ENCODE measurements around the gene DAAM2. TPM values are rescaled to one million over a fixed set of nuclear protein-coding genes. Genes with fewer than 3 reads are reported as not detected.

The DAAM2 gene
- total RNA-seq, 2 experiments from 2014 or later: not detected

DNA sequence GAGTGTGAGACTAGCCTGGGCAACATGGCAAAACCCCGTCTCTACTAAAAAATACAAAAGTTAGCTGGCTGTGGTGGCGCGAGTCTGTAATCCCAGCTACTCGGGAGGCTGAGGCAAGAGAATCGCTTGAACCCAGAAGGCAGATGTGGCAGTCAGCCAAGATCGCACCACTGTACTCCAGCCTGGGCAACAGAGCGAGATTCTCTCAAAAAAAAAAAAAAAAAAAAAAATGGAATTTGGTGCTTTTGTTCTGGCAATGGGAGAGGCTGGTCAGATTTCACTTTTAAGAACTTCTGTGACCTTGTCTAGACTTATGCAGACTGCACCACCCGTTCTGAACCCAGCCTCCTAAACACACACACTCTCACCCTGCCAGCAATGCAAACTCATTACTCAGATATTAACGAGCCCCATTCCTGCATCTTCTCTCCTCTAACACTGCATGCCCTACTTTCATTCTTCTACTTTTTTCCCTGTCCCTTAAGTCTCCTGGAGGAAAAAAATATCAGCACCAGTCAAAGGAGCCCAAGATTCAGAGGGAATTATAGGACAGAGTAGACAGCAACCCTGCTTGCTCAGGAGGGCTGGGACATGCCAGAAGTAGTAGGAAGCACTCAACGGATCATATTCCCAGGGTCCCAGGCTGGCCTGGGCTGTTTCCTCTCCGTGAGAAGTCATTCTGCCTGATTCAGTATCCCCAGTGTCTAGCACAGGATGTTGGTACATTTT lies 137.7 kb downstream of the DAAM2 start:
- ATAC-seq (ENCODE audit: poor library complexity): no peak
- CTCF ChIA-PET: no interaction called here

DNA sequence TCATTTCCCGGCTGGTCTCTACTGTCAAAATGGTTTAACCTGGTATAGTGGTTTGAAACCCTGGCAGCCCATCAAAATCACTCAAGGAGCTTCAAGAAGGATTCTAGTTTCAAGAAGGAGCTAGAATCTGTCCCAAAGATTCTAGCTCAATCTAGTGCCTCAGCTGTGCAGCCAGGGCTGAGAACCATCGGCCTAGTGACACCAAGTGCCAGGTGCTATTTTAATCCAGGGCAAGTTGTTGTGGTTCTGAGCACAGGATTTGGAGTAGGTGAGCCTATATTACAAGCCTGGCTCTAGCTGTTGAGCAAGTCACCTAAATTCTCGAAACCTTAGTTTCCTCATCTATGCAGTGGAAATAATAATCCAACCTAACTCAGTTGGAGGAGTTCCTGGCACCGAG lies 138.4 kb downstream of the DAAM2 start:
- TF ChIP-seq CTCF (IDR thresholded peaks at IDR 0.05): no peak
- intact Hi-C loops (cut with DNase I, micrococcal nuclease): no loop called here
- no peak overlapping the region for H3K27ac ChIP-seq (ENCODE audit: low read depth in 1 of 2, low read length in 2 of 2)

More for the DNA sequence above, 137.7 kb downstream of the DAAM2 start:
- no peak for TF ChIP-seq CTCF (IDR thresholded peaks at IDR 0.05)
- Histone ChIP-seq H3K9me3 (ENCODE audit: control insufficient read depth in 1 of 2, insufficient read depth in 1 of 2, low read length in 2 of 2) (peaks cover 0 to 22% of the 10 kb centered on the region in 2 experiments), H3K27me3 (ENCODE audit: control insufficient read depth in 1 of 2, insufficient read depth in 2 of 2, low read length in 2 of 2) (no peaks in the 10 kb centered on the region), H3K36me3 (ENCODE audit: insufficient read depth, low read length) (no peaks in the 10 kb centered on the region), H3K27ac (ENCODE audit: low read depth in 1 of 2, low read length in 2 of 2) (no peak overlapping the region), H3K4me3 (ENCODE audit: low read length) (no peak overlapping the region), H3K4me1 (ENCODE audit: insufficient read depth, low read length) (peaks cover 7% of the 10 kb centered on the region)
- Mint-ChIP-seq H3K27ac (no peak overlapping the region), H3K36me3 (ENCODE audit: low read depth) (peaks cover 10% of the 10 kb centered on the region), H3K27me3 (no peaks in the 10 kb centered on the region), H3K9me3 (no peaks in the 10 kb centered on the region), H3K4me1 (ENCODE audit: low read depth) (peaks cover 35% of the 10 kb centered on the region), H3K4me3 (no peak overlapping the region)
- DNase-seq: no peak
- POLR2A ChIA-PET: no interaction called here
- intact Hi-C loops (cut with DNase I, micrococcal nuclease): no loop called here

GRCh38 chr6:39931607-39932006 lies 139.4 kb downstream of the DAAM2 start:
- no peak for ATAC-seq (ENCODE audit: poor library complexity)
- Histone ChIP-seq H3K9me3 (ENCODE audit: control insufficient read depth in 1 of 2, insufficient read depth in 1 of 2, low read length in 2 of 2) (peaks cover 0 to 15% of the 10 kb centered on the region in 2 experiments), H3K36me3 (ENCODE audit: insufficient read depth, low read length) (no peaks in the 10 kb centered on the region), H3K27ac (ENCODE audit: low read depth in 1 of 2, low read length in 2 of 2) (no peak overlapping the region), H3K4me1 (ENCODE audit: insufficient read depth, low read length) (peaks cover 7% of the 10 kb centered on the region), H3K27me3 (ENCODE audit: control insufficient read depth in 1 of 2, insufficient read depth in 2 of 2, low read length in 2 of 2) (peaks cover 0 to 5% of the 10 kb centered on the region in 2 experiments), H3K4me3 (ENCODE audit: low read length) (no peak overlapping the region)
- Mint-ChIP-seq H3K4me1 (ENCODE audit: low read depth) (peaks cover 29% of the 10 kb centered on the region), H3K4me3 (no peak overlapping the region), H3K36me3 (ENCODE audit: low read depth) (peaks cover under 1% of the 10 kb centered on the region), H3K27ac (peak overlapping the region; percentile 81), H3K27me3 (no peaks in the 10 kb centered on the region), H3K9me3 (no peaks in the 10 kb centered on the region)
- POLR2A ChIA-PET: no interaction called here
- CTCF ChIA-PET: no interaction called here
- DNase-seq: no peak
- intact Hi-C loops (cut with DNase I, micrococcal nuclease): no loop called here
- no peak for TF ChIP-seq CTCF (IDR thresholded peaks at IDR 0.05)

More for the DNA sequence above, 138.4 kb downstream of the DAAM2 start:
- Mint-ChIP-seq H3K36me3 (ENCODE audit: low read depth) (peaks cover 6% of the 10 kb centered on the region), H3K27ac (no peak overlapping the region), H3K4me3 (no peak overlapping the region), H3K27me3 (no peaks in the 10 kb centered on the region), H3K9me3 (no peaks in the 10 kb centered on the region), H3K4me1 (ENCODE audit: low read depth) (peaks cover 35% of the 10 kb centered on the region)
- H3K36me3 ChIP-seq (ENCODE audit: insufficient read depth, low read length): no peaks in the 10 kb centered on the region
- H3K9me3 ChIP-seq (ENCODE audit: control insufficient read depth in 1 of 2, insufficient read depth in 1 of 2, low read length in 2 of 2): peaks cover 0 to 17% of the 10 kb centered on the region in 2 experiments
- ATAC-seq (ENCODE audit: poor library complexity) (no peak), DNase-seq (no peak)
- ChIA-PET CTCF (no interaction called here), POLR2A (no interaction called here)
- no peak overlapping the region for H3K4me3 ChIP-seq (ENCODE audit: low read length)
- peaks cover 0 to 5% of the 10 kb centered on the region in 2 experiments for H3K27me3 ChIP-seq (ENCODE audit: control insufficient read depth in 1 of 2, insufficient read depth in 2 of 2, low read length in 2 of 2)
- H3K4me1 ChIP-seq (ENCODE audit: insufficient read depth, low read length): peaks cover 7% of the 10 kb centered on the region
